Fibroblast of mammary gland (primary cell): ENCODE results near the gene GPR61.

ENCODE experiments used
- DNase-seq: peaks from one replicate; pipeline ENCODE4 v3.0.0-alpha.2; 2010; ENCODE audit warnings: low read depth
- H3K4me3 ChIP-seq: 2 replicates; pipeline ENCODE4 v1.5.1; 2011; ENCODE audit warnings: low read depth, mild to moderate bottlenecking, low read length, moderate library complexity; ENCODE audit not compliant: control insufficient read depth
- TF ChIP-seq, protein P1 (sequence below): conservative IDR thresholded peaks from 2 replicates; pipeline ENCODE4 v1.5.1; 2011; ENCODE audit warnings: low read depth, low read length, inconsistent platforms; ENCODE audit not compliant: control insufficient read depth, insufficient read depth

GPR61 gene

DNA sequence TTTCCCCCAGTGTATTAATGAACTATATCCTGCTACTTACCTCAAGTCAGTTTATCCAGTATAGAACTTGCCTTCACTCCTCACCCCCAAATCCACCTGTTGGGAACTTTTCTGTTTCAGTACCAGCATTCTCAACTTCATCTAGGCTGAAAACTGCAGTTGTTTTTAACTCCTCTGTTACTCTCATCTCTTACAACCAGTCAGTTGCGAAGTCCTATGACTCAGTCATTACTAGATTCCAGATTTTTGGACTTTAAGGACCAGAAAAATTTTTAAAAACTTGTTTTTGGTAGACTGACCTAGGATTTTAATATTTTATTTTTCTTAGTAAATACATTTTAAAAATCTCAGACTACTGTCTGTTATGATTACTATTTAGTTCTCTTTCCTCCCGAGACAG, 16.9 kb downstream of the GPR61 start:
- TF ChIP-seq, protein P1, sequence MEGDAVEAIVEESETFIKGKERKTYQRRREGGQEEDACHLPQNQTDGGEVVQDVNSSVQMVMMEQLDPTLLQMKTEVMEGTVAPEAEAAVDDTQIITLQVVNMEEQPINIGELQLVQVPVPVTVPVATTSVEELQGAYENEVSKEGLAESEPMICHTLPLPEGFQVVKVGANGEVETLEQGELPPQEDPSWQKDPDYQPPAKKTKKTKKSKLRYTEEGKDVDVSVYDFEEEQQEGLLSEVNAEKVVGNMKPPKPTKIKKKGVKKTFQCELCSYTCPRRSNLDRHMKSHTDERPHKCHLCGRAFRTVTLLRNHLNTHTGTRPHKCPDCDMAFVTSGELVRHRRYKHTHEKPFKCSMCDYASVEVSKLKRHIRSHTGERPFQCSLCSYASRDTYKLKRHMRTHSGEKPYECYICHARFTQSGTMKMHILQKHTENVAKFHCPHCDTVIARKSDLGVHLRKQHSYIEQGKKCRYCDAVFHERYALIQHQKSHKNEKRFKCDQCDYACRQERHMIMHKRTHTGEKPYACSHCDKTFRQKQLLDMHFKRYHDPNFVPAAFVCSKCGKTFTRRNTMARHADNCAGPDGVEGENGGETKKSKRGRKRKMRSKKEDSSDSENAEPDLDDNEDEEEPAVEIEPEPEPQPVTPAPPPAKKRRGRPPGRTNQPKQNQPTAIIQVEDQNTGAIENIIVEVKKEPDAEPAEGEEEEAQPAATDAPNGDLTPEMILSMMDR = no peak
- H3K4me3 ChIP-seq = no peak overlapping the region
- DNase-seq = peak; percentile 37

GRCh38 chr1:109557520-109557919, 17.8 kb downstream of the GPR61 start:
- no peak for DNase-seq
- no peak overlapping the region for H3K4me3 ChIP-seq
- TF ChIP-seq, protein P1 = no peak

DNA sequence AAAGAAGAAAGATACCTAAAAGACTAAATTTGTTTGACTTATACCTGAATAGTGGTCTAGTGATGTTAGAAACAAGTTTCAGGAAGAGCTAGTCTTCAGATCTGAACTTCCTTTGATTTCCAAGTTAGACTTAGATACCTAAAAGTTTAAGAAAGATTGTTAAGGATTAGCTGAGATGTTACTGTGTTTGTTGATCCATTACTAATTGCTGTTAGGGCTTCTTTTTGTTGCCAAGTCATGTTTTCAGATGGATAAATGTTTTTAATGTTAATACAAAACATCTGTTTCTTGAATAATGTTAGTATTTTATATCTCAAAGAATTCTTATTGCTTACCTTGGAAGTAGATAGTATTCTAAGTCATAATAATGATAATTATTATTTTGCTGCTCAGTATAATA, 20.3 kb downstream of the GPR61 start:
- TF ChIP-seq, protein P1 = no peak
- H3K4me3 ChIP-seq = no peak overlapping the region

DNA sequence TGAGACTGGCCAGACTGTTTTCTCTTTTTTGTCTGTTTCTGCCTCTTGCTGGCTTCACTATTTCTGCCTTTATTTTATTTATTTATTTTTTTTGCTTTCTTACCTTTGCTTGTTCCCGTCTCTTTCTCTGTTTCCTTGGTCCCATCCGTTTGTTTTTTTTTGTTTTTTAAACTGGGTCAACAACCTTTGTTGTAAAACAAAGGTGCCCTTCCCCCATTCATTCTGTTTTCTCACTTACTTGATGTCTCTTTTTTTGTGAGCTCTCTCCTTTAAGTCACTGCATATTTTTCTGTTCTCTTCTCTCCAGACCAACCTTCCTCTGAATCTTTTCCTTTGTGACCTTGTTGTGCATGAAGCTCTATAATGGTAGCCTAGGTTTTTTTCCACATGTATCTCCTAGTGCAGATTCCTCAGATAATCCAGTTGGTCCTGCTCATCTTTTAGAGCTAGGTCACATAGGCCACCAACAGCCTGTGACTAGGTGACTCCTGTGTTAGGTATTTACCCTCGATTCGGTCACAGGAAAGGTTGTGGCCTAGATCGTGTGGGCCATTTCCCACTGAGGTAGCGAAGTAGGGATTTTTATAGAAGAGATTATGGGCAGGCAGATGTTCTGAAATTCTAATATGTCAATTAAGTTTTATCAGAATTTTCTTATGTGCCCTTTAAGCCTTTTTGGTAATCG, 24.7 kb downstream of the GPR61 start:
- no peak for DNase-seq
- H3K4me3 ChIP-seq = no peak overlapping the region

More for the DNA sequence above, 20.3 kb downstream of the GPR61 start:
- DNase-seq = no peak

GRCh38 chr1:109565241-109565640, 25.6 kb downstream of the GPR61 start:
- TF ChIP-seq, protein P1 = no peak
- no peak overlapping the region for H3K4me3 ChIP-seq

More for the DNA sequence above, 24.7 kb downstream of the GPR61 start:
- TF ChIP-seq, protein P1 = no peak

GRCh38 chr1:109566982-109567381, 27.3 kb downstream of the GPR61 start:
- H3K4me3 ChIP-seq = no peak overlapping the region
- TF ChIP-seq, protein P1 = no peak
- DNase-seq = no peak

More at GRCh38 chr1:109565241-109565640, 25.6 kb downstream of the GPR61 start:
- no peak for DNase-seq
